ENCODE measurements around the gene RPL10.

RPL10 gene

DNA sequence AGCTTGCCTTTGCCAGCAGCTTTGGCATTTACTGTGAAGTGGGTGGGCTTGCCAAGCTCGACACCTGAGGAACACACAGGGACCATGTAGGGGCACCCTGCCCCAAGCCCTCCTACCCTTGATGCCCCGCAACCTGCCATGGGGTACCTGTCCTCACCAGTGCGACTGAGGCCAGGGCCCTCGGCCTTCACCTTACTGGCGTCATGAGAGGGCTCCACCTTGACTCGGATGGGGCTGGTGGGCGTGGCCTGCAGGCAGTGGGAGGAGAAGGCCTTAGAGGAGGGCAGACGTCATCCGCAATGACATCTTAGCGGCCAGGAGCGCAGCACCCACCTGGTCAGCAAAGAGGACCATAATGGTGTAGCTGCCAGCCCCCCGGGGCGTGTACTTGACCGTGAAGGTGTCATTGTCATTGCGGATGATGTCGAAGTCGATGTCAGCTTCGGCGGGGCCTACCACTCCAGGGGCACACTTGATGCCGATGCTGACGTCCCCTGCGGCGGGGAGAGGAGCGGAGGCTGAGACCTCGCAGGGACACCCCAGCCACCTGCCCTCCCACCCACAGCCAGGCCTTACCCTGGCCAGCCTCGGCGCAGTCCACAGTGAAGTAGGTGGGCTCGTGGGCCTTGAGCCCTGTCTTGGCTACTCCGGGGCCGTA, 36.0 kb upstream of the RPL10 start:
- DNase-seq: no peak

GRCh38 chrX:154363706-154364439, 34.3 kb upstream of the RPL10 start:
- no peak for DNase-seq

DNA sequence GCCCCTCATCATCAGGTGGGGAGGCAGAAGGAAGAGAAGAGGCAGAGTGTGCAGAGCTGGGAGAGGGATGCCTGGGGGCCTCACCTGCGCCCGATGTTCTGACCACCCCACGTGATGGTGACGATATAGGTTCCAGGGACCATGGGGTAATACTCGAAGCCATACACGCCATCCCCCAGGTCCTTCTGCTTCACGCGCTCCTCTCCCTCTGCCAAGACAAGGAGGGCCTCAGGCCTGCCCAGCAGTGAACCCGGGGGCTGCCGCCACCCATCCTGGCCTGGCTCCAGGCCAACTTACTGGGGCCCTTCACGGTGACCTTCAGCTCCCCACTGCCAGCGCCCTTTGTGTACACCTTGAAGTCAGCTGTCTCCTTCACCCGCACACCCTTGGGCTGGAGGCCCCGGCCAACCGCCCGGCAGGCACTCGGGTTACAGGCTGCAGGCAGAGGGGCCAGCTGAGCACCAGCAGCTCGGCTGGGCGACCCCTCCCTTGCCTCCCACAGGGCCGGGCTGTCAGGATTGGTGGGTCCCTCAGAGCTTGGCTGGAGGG, 33.1 kb upstream of the RPL10 start:
- no peak for DNase-seq

- DNase-seq: no peak
Observed at GRCh38 chrX:154365997-154366665, 32.0 kb upstream of the RPL10 start.

GRCh38 chrX:154366666-154367055, 31.5 kb upstream of the RPL10 start:
- DNase-seq: peak; percentile 47

GRCh38 chrX:154367474-154368308, 30.5 kb upstream of the RPL10 start:
- DNase-seq: no peak

DNA sequence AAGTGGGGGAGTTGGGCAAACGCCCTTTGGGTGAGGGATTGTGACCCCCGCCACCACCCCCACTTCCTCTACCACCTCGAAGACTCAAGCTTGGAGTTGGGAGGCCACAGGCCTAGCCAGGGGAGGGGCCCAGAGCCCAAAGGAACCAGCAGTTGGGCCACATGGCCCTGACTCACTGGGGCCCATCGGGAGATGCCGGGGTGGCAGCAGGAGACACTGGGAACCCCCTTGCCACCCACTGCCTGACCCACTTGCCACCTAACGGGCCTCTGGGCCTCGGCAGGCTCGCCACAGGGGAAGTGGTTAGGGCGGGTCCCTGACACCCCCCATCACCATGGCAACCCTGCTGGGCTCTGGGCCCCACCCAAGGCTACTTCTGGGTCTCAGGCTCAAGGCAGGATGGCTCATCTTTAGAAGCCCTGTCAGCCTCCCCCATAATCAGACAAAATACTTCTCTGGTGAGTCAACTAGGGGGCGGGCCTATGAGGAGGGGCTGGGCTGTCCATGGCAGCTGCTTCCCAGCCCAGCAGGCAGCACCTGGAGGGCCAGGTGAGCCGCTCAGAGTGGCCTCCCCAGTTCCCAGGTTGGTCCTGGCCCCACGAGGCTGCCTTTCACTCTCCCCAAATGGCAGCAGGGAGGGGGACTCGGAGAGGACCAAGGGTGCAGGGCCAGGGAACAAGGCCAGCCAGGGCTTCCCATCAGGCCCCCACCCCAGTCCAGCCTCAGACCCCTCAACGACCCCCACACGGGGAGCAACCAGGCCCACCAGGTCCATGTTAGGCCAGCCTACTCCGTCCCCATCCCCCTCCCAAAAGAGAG, 29.3 kb upstream of the RPL10 start:
- DNase-seq: no peak

GRCh38 chrX:154369449-154370299, 28.5 kb upstream of the RPL10 start:
- peak; percentile 52 for DNase-seq

DNA sequence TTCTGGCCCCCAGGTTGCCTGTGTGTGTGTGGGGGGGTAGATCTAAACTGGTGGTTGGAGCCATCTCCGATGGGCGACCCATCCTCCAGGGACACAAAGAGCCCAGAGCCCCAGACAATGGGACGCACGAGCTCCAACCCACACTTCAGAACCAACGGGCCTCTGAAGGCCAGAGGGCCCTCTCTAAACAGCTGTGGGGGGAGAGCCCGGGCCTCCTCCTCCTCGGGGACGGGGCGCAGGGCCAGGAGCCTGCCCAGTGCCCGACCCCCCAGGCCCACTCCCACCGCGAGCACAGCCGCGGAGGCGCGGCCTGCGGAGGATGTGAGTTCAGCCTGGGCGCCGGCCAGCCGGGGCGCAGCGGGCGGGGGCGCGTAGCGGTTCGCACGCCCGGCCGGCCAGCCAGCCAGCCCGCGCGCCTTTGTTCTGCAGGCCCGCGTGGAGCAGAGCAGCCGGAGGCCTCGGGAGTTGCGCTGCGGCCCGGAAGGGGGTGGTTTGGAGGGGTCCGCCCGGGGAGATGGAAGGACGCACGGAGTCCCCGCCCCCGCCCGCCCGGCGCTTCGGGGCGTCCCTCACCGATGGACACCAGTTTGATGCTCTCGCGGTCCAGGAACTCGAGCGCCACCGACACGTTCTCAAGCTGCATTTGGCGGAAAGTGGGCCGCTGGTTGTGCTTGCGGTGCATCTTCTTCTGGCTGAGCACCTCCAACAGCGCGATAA, 27.7 kb upstream of the RPL10 start:
- DNase-seq: no peak

DNA sequence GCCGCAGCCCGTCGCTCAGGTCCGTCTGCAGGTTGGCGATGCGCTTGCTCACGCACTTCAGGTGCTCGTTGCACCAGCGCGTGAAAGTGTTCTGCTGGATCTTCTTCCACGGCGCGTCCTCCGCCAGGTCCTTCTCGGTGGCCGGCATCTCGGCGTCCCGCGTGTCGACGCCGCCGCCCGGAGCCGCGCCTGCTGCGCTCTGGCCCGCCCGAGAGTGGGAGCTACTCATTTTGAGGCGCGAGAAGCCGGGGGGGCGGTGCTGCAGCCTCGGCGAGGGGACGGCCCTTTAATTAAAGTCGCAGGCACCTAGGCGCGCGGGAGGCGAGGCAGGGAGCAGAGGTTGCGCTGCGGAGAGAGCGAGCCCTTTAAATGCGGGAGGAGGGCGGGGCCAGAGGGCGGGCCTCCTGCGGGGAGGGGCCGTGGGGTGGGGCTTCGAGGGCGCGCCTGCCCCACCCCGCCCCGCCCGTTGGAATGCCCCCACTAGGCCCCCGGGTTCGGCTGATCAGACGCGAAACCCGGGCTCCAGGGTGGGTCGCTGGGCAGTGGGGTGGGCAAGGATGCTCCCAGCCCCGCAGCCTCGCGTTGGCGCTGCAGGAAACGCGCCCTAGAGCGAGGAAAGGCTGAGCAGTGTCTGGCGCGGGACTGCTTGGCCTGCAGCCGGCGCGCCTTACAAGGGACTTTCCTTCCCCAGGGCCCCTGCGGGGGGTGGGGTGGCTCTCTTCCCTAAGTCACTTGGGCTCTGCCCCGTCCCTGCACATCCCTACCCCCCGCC, 27.0 kb upstream of the RPL10 start:
- peak; percentile 84 for DNase-seq

- no peak for DNase-seq
Observed at GRCh38 chrX:154371789-154372300, 26.3 kb upstream of the RPL10 start.

- DNase-seq: no peak
Observed at GRCh38 chrX:154372612-154373022, 25.6 kb upstream of the RPL10 start.

GRCh38 chrX:154373340-154374306, 24.6 kb upstream of the RPL10 start:
- DNase-seq: peak; percentile 49

DNA sequence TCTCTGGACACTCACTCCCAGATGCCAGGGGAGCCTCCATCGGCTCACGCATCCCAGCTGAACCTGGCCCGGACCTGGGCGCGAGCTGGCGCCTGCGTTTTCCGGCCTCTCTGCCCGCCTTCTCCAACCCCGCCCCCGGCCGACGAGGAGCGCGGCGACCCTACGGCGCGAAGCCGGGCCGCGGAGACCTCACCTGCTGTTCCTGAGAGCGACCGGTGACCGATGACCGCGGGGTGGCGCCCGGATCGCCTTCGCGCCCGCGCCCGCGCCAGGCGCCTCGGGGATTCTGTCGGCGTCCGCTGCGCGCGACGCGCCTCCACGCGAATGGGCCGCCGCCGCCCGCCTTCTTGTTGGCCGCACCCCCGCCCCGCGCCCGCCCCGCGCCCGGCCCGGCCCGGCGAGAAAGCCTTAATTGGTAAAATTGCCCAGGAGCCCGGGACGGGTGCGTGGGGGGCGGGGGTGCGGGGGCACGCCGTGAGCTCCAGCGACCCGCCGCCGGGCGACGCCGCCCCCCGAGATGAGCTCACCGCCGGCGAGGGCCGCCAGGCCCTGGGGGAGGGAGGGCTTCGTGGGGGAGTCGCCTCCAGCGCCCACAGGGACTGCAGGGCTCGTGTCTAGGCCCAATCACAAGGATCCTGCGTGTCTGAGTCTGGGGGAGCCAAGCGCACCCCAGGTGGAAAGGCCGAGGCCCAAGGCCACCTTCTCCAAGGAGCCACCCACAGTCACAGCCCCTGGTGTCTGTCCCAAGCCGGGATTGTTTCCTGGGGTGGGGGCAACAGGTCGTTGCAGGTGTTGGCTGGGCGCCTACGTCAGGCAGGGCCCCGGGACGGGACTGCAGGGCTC, 23.6 kb upstream of the RPL10 start, which contains the start of gene FLNA:
FLNA (minus strand) TSS at position 322 of the 843 bp plus-strand sequence. CDS start 3,389 bp downstream, outside the sequence.
- no peak for DNase-seq

- DNase-seq: no peak
Observed at GRCh38 chrX:154375156-154375504, 23.0 kb upstream of the RPL10 start.

DNA sequence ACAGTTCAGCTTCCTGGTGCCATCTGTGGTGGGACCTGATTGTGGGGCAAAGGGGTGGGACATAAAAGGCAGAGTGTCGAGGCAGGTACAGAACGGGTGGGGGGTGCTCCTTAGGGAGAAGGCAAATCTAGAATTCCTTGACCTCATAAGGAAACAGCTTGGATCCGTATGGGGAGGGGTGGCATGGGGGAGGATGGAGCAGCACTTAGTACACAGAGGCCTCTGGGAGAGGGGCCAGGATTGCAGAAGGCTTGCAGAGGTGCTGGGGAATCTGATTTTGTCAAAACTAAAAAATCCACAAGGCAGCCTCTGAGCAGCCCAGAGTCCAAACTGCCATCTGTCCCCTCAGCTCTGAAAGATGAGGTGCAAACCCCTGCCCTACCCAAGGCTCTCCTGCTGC, 21.4 kb upstream of the RPL10 start:
- no peak for DNase-seq

Measured in midbrain (tissue), 1 donor.